Astrocyte (in vitro differentiated cells and primary cell): ENCODE results near the gene NKG7. TPM values are rescaled to one million over a fixed set of nuclear protein-coding genes. Genes with fewer than 3 reads are reported as not detected.

Experiments used
- DNase-seq: peaks from one replicate; pipeline ENCODE4 v3.0.0-alpha.2; 2010; ENCODE audit warnings: low read depth
- FAIRE-seq: peaks from 2 replicates; lab custom pipeline; 2011; peaks lifted over from hg19 to GRCh38; lab: Jason Lieb, UNC
- H2AFZ ChIP-seq: 2 replicates; pipeline ENCODE4 v1.6.0; 2012; ENCODE audit warnings: low read depth, low read length, inconsistent platforms
- H3K27ac ChIP-seq: 2 replicates; pipeline ENCODE4 v1.5.1; 2011; ENCODE audit warnings: low read depth, low read length, inconsistent platforms
- H3K27me3 ChIP-seq: 2 replicates; pipeline ENCODE4 v1.6.0; 2011; ENCODE audit warnings: low read length, inconsistent platforms; ENCODE audit not compliant: insufficient read depth
- H3K36me3 ChIP-seq: 2 replicates; pipeline ENCODE4 v1.5.1; 2011; ENCODE audit warnings: low read length, inconsistent platforms; ENCODE audit not compliant: insufficient read depth
- H3K4me1 ChIP-seq: 2 replicates; pipeline ENCODE4 v1.5.1; 2011; ENCODE audit warnings: low read length, inconsistent platforms; ENCODE audit not compliant: insufficient read depth
- H3K4me2 ChIP-seq: 2 replicates; pipeline ENCODE4 v1.6.0; 2012; ENCODE audit warnings: low read length, inconsistent platforms
- H3K4me3 ChIP-seq: 2 replicates; pipeline ENCODE4 v1.5.1; 2011; ENCODE audit warnings: low read depth, mild to moderate bottlenecking, low read length, inconsistent platforms; ENCODE audit not compliant: insufficient read depth
- H3K79me2 ChIP-seq: 2 replicates; pipeline ENCODE4 v1.6.0; 2012; ENCODE audit warnings: mild to moderate bottlenecking, low read length, inconsistent platforms; ENCODE audit not compliant: insufficient read depth
- H3K9ac ChIP-seq: 2 replicates; pipeline ENCODE4 v1.6.0; 2012; ENCODE audit warnings: mild to moderate bottlenecking, low read length, inconsistent platforms
- H3K9me3 ChIP-seq: 2 replicates; pipeline ENCODE4 v1.5.1; 2012; ENCODE audit warnings: low read depth, mild to moderate bottlenecking, low read length, inconsistent platforms; ENCODE audit not compliant: insufficient read depth
- H4K20me1 ChIP-seq: 2 replicates; pipeline ENCODE4 v1.6.0; 2012; ENCODE audit warnings: low read length, inconsistent platforms; ENCODE audit not compliant: insufficient read depth
- H3K27ac Mint-ChIP-seq: one replicate; pipeline ENCODE4 v1.8.0; 2021; ENCODE audit warnings: mild to moderate bottlenecking, mixed read lengths; ENCODE audit not compliant: unreplicated experiment
- H3K27me3 Mint-ChIP-seq: one replicate; pipeline ENCODE4 v1.8.0; 2021; ENCODE audit warnings: low read depth, mixed read lengths; ENCODE audit not compliant: unreplicated experiment
- H3K36me3 Mint-ChIP-seq: one replicate; pipeline ENCODE4 v1.8.0; 2021; ENCODE audit warnings: low read depth, mixed read lengths; ENCODE audit not compliant: unreplicated experiment
- H3K4me1 Mint-ChIP-seq: one replicate; pipeline ENCODE4 v1.8.0; 2021; ENCODE audit warnings: low read depth, mixed read lengths; ENCODE audit not compliant: unreplicated experiment
- H3K4me3 Mint-ChIP-seq: one replicate; pipeline ENCODE4 v1.8.0; 2021; ENCODE audit warnings: mild to moderate bottlenecking, moderate library complexity, mixed read lengths; ENCODE audit not compliant: unreplicated experiment
- H3K9me3 Mint-ChIP-seq: one replicate; pipeline ENCODE4 v1.8.0; 2021; ENCODE audit warnings: mild to moderate bottlenecking, mixed read lengths; ENCODE audit not compliant: unreplicated experiment
- CTCF ChIP-seq: IDR thresholded peaks from 2 replicates; pipeline ENCODE4 v1.5.1; 2011; ENCODE audit warnings: low read depth, mild to moderate bottlenecking, inconsistent platforms, low read length, moderate library complexity; ENCODE audit not compliant: insufficient read depth
- EZH2 ChIP-seq: IDR thresholded peaks from 2 replicates; pipeline ENCODE4 v1.6.1; 2012; ENCODE audit warnings: mild to moderate bottlenecking, low read length, inconsistent platforms; ENCODE audit not compliant: insufficient read depth
- total RNA-seq: library from RNA; stranded (reverse); gene quantifications from 2 replicates; pipeline ENCODE4 v1.2.1, GENCODE V29; 2021

The NKG7 gene
- total RNA-seq, 1 donor from 2014 or later = not detected

- Mint-ChIP-seq H3K9me3 (no peaks in the 10 kb centered on the region), H3K36me3 (peaks cover 32% of the 10 kb centered on the region), H3K27ac (no peak overlapping the region), H3K4me1 (no peaks in the 10 kb centered on the region), H3K4me3 (no peak overlapping the region), H3K27me3 (peaks cover 8% of the 10 kb centered on the region)
- TF ChIP-seq EZH2 (no peak), CTCF (no peak)
- Histone ChIP-seq H3K79me2 (no peaks in the 10 kb centered on the region), H3K4me1 (no peaks in the 10 kb centered on the region), H4K20me1 (no peaks in the 10 kb centered on the region), H3K9me3 (no peaks in the 10 kb centered on the region), H2AFZ (no peak overlapping the region), H3K4me2 (no peak overlapping the region), H3K36me3 (no peaks in the 10 kb centered on the region), H3K27ac (no peak overlapping the region), H3K9ac (no peak overlapping the region), H3K27me3 (no peaks in the 10 kb centered on the region), H3K4me3 (no peak overlapping the region)
- DNase-seq = no peak
- no peak for FAIRE-seq
Observed at GRCh38 chr19:51347209-51347928, 25.1 kb downstream of the NKG7 start.

DNA sequence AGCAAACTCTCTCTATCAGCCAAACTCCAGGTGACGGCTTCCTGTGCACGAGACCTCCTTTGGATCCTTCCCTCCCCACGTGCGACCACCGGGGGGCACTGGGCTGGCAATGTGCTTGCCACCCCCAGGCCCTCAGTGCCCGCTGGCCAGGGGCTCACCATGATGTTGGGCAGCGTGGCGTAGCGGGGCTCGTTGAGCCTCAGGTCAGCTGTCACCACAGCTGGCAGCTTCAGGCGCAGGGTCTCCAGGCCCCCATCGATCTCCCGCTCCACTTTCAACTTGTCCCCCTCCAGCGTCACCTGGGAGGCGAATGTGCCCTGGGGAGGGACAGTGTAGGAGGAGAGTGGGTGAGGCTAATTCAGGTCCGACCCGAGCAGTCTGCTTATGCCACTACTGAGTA is 25.7 kb downstream of the NKG7 start:
- no peak for TF ChIP-seq EZH2
- TF ChIP-seq CTCF = no peak
- H3K36me3 ChIP-seq = no peaks in the 10 kb centered on the region
- no peaks in the 10 kb centered on the region for H3K4me1 ChIP-seq
- no peaks in the 10 kb centered on the region for H4K20me1 ChIP-seq
- peaks cover 26% of the 10 kb centered on the region for H3K36me3 Mint-ChIP-seq
- H3K4me2 ChIP-seq = no peak overlapping the region
- no peaks in the 10 kb centered on the region for H3K27me3 ChIP-seq
- FAIRE-seq (no peak), DNase-seq (no peak)
- H3K27ac ChIP-seq = no peak overlapping the region
- H3K9me3 Mint-ChIP-seq = no peaks in the 10 kb centered on the region
- H3K9ac ChIP-seq = no peak overlapping the region
- no peaks in the 10 kb centered on the region for H3K4me1 Mint-ChIP-seq
- H3K9me3 ChIP-seq = no peaks in the 10 kb centered on the region
- H3K27ac Mint-ChIP-seq = no peak overlapping the region
- no peak overlapping the region for H2AFZ ChIP-seq
- no peak overlapping the region for H3K4me3 ChIP-seq
- peaks cover 10% of the 10 kb centered on the region for H3K27me3 Mint-ChIP-seq
- no peaks in the 10 kb centered on the region for H3K79me2 ChIP-seq
- no peak overlapping the region for H3K4me3 Mint-ChIP-seq

DNA sequence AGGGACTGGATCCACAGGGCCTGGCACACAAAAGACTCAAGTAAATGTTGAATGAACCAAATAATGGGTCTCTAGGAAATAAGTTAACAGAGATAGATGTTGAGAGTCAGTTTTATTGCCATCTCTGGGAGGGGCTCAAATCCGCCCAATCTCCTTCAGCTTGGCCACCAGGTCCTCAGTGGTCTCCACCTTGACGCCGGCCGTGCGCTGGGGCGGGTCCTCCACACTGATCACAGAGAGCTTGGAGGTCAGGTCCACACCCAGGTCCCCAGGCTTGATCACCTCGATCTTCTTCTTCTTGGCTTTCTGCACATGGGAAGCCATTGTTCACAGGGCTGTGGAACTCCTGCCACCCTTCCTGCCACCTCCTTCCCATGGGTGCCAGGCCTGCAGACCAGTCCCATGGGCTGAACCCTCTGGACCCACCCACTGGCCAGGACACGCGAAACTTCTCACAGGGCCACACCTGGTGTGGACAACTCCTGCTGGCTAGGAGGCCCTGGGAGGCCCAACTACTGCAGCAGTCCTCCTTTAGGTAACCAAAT is 27.3 kb downstream of the NKG7 start:
- TF ChIP-seq CTCF (no peak), EZH2 (no peak)
- Mint-ChIP-seq H3K4me1 (no peaks in the 10 kb centered on the region), H3K27ac (no peak overlapping the region), H3K27me3 (peaks cover 17% of the 10 kb centered on the region), H3K36me3 (peaks cover 17% of the 10 kb centered on the region), H3K9me3 (no peaks in the 10 kb centered on the region), H3K4me3 (no peak overlapping the region)
- Histone ChIP-seq H3K79me2 (no peaks in the 10 kb centered on the region), H3K4me3 (no peak overlapping the region), H3K27me3 (no peaks in the 10 kb centered on the region), H3K9ac (no peak overlapping the region), H3K27ac (no peak overlapping the region), H2AFZ (no peak overlapping the region), H3K9me3 (no peaks in the 10 kb centered on the region), H4K20me1 (no peaks in the 10 kb centered on the region), H3K4me1 (peaks cover 2% of the 10 kb centered on the region), H3K4me2 (no peak overlapping the region), H3K36me3 (no peaks in the 10 kb centered on the region)
- FAIRE-seq = no peak
- DNase-seq = no peak
